ENCODE results near the gene PEX26. TPM values are rescaled to one million over a fixed set of nuclear protein-coding genes. Genes with fewer than 3 reads are reported as not detected.

The PEX26 gene
- total and polyA plus RNA-seq, 2 of the 13 experiments (the other 11 are each of a cell fraction or from before 2014, with no cell fraction given), result 10.6 to 25.1 TPM

DNA sequence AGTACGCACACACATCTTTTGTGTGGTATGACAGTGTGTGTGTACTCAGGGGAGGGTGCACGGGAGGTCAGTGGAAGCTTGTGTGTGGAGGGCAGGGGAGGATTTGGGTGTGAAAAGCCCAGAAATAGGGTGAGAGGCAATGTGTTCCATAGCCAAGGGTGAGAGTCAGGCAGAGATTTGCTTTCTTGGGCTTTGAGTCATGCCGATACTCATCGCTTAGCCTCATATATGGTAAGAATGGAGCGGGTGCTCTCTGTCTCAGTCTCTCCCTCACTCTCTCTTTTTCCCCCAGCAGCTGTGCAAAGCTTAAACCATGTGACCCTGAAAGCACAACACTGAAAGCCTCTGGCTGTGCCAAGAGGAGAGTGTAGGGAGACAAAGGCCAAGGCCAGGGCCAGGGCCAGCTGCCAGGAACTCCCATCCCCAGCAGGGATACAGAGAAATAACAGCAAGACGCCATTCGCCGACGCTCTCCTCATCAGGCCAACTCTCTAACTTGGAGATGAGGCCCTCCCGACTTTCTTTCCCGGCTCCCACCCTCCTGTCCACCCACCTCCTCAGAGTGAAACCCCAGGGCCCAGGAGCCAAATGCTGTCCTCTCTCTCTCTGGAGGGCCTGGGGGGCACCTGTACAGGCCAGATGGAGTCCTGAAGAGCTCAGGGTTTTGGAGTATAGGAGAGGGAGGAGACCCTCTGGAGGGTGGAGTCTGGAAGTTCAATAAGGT lies 33.1 kb upstream of the PEX26 start (continued):
- no peak for TF ChIP-seq MAFF (IDR thresholded peaks at IDR 0.05; ENCODE audit: low read depth, low read length)
- no peak for TF ChIP-seq ETV6 (CRISPR knock-in tag; conservative IDR thresholded peaks at IDR 0.05)
- TF ChIP-seq KLF16 (CRISPR knock-in tag; IDR thresholded peaks at IDR 0.05), result peak in 1 of 2 experiments; percentile 50; a peak in 1 of 4 replicates
- no peak for TF ChIP-seq SUZ12 (IDR thresholded peaks at IDR 0.05; ENCODE audit: low read depth, low read length)
- no peak for TF ChIP-seq ZMAT5 (CRISPR knock-in tag; IDR thresholded peaks at IDR 0.05; ENCODE audit: borderline replicate concordance, low read depth)
- TF ChIP-seq ZFP82 (CRISPR knock-in tag; IDR thresholded peaks at IDR 0.05; ENCODE audit: borderline replicate concordance), result no peak
- peak; percentile 95 for TF ChIP-seq NR2F6 (IDR thresholded peaks at IDR 0.05)
- peak; percentile 97 for TF ChIP-seq NR2F6 (CRISPR knock-in tag; IDR thresholded peaks at IDR 0.05)
- TF ChIP-seq ZNF207 (IDR thresholded peaks at IDR 0.05; ENCODE audit: borderline replicate concordance), result no peak
- peak; percentile 74; the same call in 1 of the 2 replicates for TF ChIP-seq ZNF331 (CRISPR knock-in tag; IDR thresholded peaks at IDR 0.05)
- no peak for TF ChIP-seq MNT (IDR thresholded peaks at IDR 0.05)
- TF ChIP-seq POLR2AphosphoS2 (IDR thresholded peaks at IDR 0.05; ENCODE audit: low read depth, low read length), result no peak
- TF ChIP-seq RAD21 (CRISPR knock-in tag; IDR thresholded peaks at IDR 0.05), result no peak
- peak; percentile 60; the same call in 1 of the 2 replicates for TF ChIP-seq FOXO1 (CRISPR knock-in tag; IDR thresholded peaks at IDR 0.05)
- TF ChIP-seq ATRX (CRISPR knock-in tag; IDR thresholded peaks at IDR 0.05; ENCODE audit: borderline replicate concordance), result no peak
- 0 out of 2 replicates have a peak, but pooled peaks have one; percentile 63 for TF ChIP-seq SKIL (CRISPR knock-in tag; IDR thresholded peaks at IDR 0.05; ENCODE audit: borderline replicate concordance)
- TF ChIP-seq MEIS1 (CRISPR knock-in tag; IDR thresholded peaks at IDR 0.05; ENCODE audit: borderline replicate concordance), result no peak
- TF ChIP-seq ZNF605 (CRISPR knock-in tag; IDR thresholded peaks at IDR 0.05), result no peak
- no peak for TF ChIP-seq LBX2 (CRISPR knock-in tag; IDR thresholded peaks at IDR 0.05; ENCODE audit: borderline replicate concordance)
- no peak for TF ChIP-seq ZNF17 (CRISPR knock-in tag; IDR thresholded peaks at IDR 0.05)
- no peak for TF ChIP-seq ZNF503 (CRISPR knock-in tag; IDR thresholded peaks at IDR 0.05)
- TF ChIP-seq ZNF879 (CRISPR knock-in tag; IDR thresholded peaks at IDR 0.05), result no peak
- peak; percentile 60 for TF ChIP-seq KMT2A (CRISPR knock-in tag; IDR thresholded peaks at IDR 0.05)
- TF ChIP-seq KLF13 (CRISPR knock-in tag; IDR thresholded peaks at IDR 0.05), result no peak
- TF ChIP-seq TBX3 (IDR thresholded peaks at IDR 0.05; ENCODE audit: borderline replicate concordance), result no peak
- TF ChIP-seq ZMYM4 (CRISPR knock-in tag; IDR thresholded peaks at IDR 0.05), result peak; percentile 74
